IPS-20b (cell line): ENCODE measurements around the gene MTMR6.

Experiments used
- H3K27ac ChIP-seq: one replicate; pipeline ENCODE4 v1.5.1; 2013; ENCODE audit warnings: low read length
- H3K27me3 ChIP-seq: 2 replicates; pipeline ENCODE4 v1.6.1; 2013; ENCODE audit warnings: mild to moderate bottlenecking, low read length, inconsistent platforms; ENCODE audit not compliant: insufficient read depth
- H3K36me3 ChIP-seq: 2 replicates; pipeline ENCODE4 v1.6.1; 2013; ENCODE audit warnings: low read depth, mild to moderate bottlenecking, inconsistent platforms, low read length, moderate library complexity; ENCODE audit not compliant: insufficient read depth
- H3K4me1 ChIP-seq: 2 replicates; pipeline ENCODE4 v1.6.1; 2013; ENCODE audit warnings: mild to moderate bottlenecking, control low read depth, inconsistent platforms, low read length, moderate library complexity; ENCODE audit not compliant: insufficient read depth
- H3K4me3 ChIP-seq: 2 replicates; pipeline ENCODE4 v1.5.1; 2013; ENCODE audit warnings: mild to moderate bottlenecking, low read length, inconsistent platforms
- H3K9ac ChIP-seq: 2 replicates; pipeline ENCODE4 v1.6.1; 2013; ENCODE audit warnings: low read depth, mild to moderate bottlenecking, inconsistent platforms, low read length, moderate library complexity
- H3K9me3 ChIP-seq: 2 replicates; pipeline ENCODE4 v1.6.1; 2013; ENCODE audit warnings: mild to moderate bottlenecking, low read depth, low read length, inconsistent platforms; ENCODE audit not compliant: insufficient read depth

The MTMR6 gene

DNA sequence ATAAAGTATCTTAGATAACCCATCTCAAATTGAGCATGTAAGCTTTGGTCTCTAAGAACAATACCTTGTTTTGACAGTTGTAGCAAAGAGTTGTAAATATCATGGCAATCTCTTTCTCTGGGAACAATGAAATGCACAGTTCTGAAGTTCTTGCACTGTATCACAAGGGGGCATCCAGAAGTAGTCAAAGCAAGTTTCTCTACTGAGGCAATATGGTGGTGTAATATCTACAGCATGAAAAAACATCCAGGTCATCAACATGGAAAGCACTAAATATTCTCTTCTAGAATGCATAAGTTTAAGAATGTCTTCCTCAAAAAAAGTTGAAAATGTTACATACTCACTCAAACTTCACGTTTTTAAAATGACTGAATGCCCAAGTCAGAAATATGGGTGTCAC is 19.6 kb downstream of the MTMR6 start:
- Histone ChIP-seq H3K27me3 (no peaks in the 10 kb centered on the region), H3K9me3 (no peaks in the 10 kb centered on the region), H3K4me1 (no peaks in the 10 kb centered on the region), H3K27ac (no peak overlapping the region), H3K36me3 (0 out of 2 replicates have a peak, but pooled peaks cover 13% of the 10 kb centered on the region), H3K4me3 (no peak overlapping the region), H3K9ac (no peak overlapping the region)

DNA sequence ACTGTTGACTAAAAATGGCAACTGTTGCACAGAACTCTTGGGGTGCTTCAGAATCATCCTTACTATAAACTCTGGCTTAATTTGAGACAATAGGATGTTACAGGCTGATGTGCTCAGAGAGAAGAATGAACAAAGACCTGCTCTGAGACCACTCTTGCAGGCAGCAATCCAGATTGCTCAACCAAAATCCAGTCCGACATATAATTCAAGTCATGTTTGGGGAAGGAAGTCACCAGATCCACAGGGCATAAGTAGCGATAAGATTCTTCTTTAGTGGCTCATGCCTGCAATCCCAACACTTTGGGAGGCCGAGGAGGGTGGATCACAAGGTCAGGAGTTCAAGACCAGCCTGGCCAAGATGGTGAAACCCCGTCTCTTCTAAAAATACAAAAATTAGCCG is 20.6 kb downstream of the MTMR6 start:
- H3K27me3 ChIP-seq = no peaks in the 10 kb centered on the region
- no peaks in the 10 kb centered on the region for H3K9me3 ChIP-seq
- 0 out of 2 replicates have a peak, but pooled peaks cover 9% of the 10 kb centered on the region for H3K36me3 ChIP-seq
- H3K4me1 ChIP-seq = no peaks in the 10 kb centered on the region
- H3K9ac ChIP-seq = no peak overlapping the region
- H3K4me3 ChIP-seq = no peak overlapping the region
- H3K27ac ChIP-seq = no peak overlapping the region

DNA sequence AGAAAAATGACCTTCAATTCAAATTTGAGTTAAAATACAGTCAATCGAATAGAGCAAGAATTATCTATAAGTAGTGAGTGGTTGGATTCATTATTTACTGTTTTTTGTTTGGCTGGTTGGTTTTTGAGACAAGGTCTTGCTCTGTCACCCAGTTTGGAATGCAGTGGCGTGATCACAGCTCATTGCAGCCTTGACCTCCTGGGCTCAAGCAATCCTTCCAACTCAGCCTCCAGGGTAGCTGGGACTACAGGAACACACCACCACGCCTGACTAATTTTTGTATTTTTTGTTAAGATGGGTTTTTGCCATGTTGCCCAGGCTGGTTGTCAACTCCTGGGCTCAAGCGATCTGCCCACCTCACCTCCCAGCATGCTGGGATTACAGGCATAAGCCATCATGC is 25.0 kb downstream of the MTMR6 start:
- Histone ChIP-seq H3K4me1 (no peaks in the 10 kb centered on the region), H3K27ac (no peak overlapping the region), H3K4me3 (no peak overlapping the region), H3K9me3 (no peaks in the 10 kb centered on the region), H3K27me3 (no peaks in the 10 kb centered on the region), H3K36me3 (peaks cover 24% of the 10 kb centered on the region; the same call in 1 of the 2 replicates), H3K9ac (no peak overlapping the region)

DNA sequence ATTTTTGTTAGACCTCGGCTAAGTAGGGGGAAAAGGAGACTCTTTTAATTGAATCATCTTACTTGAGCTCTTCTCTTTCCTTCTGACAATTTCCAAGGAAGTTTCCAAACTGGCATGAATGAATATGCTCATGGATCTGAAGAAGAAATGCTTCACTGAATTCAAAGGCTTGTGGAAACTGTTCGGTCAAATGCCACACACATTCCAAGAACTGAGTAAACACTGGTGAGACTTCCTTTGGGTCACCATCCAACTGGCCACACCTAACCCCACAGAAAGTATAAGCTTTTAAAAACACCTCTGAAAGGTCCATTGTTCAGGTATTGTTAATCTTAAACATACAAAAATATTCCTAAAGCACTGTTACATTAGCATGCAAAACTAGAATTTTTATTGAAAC is 33.6 kb downstream of the MTMR6 start:
- Histone ChIP-seq H3K27ac (no peak overlapping the region), H3K4me3 (no peak overlapping the region), H3K9me3 (no peaks in the 10 kb centered on the region), H3K27me3 (no peaks in the 10 kb centered on the region), H3K4me1 (no peaks in the 10 kb centered on the region), H3K9ac (no peak overlapping the region), H3K36me3 (peaks cover 14% of the 10 kb centered on the region)

DNA sequence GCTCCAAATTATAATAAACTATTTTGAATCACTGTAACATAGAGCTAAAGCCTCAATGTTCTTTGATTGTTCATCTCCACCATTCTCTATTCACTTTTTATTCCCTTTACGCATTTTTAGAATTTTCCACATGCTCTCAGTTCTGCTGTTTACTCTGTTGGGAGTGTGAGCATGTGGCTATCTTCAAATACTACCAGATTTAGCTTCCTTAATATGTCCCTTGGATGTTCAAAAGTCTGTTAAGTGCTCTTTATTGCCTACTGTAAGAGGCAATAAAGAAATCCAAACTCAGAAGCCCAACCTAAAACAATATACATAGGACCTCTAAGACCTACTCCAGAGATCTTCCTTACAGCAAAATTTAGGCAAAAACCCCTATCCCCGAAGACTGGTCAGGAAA is 34.5 kb downstream of the MTMR6 start:
- no peak overlapping the region for H3K27ac ChIP-seq
- no peak overlapping the region for H3K9ac ChIP-seq
- H3K4me3 ChIP-seq = no peak overlapping the region
- H3K9me3 ChIP-seq = no peaks in the 10 kb centered on the region
- no peaks in the 10 kb centered on the region for H3K4me1 ChIP-seq
- no peaks in the 10 kb centered on the region for H3K27me3 ChIP-seq
- peaks cover 13% of the 10 kb centered on the region for H3K36me3 ChIP-seq

DNA sequence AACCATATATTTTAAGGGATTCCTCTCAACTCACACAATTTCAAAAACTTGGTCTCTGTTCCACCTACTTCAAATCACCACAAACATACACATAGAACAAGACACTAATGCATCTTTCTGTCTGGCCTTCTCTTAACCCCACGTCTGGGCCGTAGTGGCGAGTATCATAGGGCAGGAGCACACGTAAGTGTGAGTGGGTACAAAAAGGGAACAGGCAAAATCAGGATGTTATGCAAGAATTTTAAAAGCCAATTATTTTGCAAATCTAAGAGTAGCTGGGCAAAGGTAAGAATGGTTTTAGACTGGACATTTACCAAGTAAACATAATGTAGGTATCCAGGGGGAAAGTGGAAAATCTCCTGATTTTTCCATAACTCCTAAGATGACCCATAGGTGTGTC is 35.1 kb downstream of the MTMR6 start:
- no peaks in the 10 kb centered on the region for H3K4me1 ChIP-seq
- H3K9me3 ChIP-seq = no peaks in the 10 kb centered on the region
- H3K9ac ChIP-seq = no peak overlapping the region
- H3K4me3 ChIP-seq = no peak overlapping the region
- no peak overlapping the region for H3K27ac ChIP-seq
- H3K36me3 ChIP-seq = peaks cover 8% of the 10 kb centered on the region
- H3K27me3 ChIP-seq = no peaks in the 10 kb centered on the region

DNA sequence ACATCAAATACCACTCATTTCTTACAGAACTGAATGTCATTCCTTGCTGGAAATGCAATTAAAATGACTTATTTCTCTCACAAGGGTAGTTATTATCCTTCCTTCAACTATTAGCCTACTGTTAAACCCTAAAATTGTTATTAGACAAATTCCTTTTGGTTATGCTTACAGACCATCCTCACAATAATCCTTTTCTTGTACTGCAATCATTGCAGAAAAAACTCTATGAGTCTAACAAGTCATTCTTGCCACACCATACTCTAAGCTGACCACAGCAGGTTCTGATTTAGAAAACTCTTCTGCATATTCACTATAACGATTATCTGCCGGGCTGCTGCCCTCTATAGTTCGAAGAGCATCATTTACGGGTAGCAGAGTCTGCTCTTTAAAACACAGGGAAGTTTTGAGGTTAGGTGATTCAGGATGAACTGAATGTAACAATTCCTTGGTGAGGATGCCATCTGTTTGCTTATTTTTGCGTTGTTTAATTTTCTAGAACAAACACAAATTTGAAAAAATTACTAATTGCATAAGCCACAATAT is 38.2 kb downstream of the MTMR6 start:
- no peaks in the 10 kb centered on the region for H3K27me3 ChIP-seq
- no peaks in the 10 kb centered on the region for H3K4me1 ChIP-seq
- no peaks in the 10 kb centered on the region; the same call in 1 of the 2 replicates for H3K36me3 ChIP-seq
- no peaks in the 10 kb centered on the region for H3K9me3 ChIP-seq
- no peak overlapping the region for H3K27ac ChIP-seq
- no peak overlapping the region for H3K9ac ChIP-seq
- H3K4me3 ChIP-seq = no peak overlapping the region

DNA sequence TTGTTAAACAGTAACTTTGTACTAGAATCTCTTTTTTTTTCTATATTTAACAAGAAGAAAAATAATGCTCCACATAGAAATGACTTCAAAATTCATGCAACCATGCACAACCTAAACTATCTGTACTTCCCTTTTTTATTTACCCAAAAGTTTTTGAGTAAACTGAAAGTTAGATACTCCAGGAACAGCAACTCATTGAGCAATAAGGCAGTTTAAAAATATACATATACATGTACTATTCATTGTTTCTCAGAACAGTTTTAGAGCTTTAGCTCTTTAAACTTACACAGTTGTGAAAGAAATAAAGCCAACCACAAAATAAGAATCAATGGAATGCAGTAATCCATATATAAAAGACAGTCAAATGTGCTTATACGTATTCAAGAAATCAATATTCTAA is 39.2 kb downstream of the MTMR6 start:
- Histone ChIP-seq H3K27me3 (no peaks in the 10 kb centered on the region), H3K27ac (no peak overlapping the region), H3K4me1 (no peaks in the 10 kb centered on the region), H3K9ac (no peak overlapping the region), H3K4me3 (no peak overlapping the region), H3K9me3 (no peaks in the 10 kb centered on the region), H3K36me3 (no peaks in the 10 kb centered on the region; the same call in 1 of the 2 replicates)

DNA sequence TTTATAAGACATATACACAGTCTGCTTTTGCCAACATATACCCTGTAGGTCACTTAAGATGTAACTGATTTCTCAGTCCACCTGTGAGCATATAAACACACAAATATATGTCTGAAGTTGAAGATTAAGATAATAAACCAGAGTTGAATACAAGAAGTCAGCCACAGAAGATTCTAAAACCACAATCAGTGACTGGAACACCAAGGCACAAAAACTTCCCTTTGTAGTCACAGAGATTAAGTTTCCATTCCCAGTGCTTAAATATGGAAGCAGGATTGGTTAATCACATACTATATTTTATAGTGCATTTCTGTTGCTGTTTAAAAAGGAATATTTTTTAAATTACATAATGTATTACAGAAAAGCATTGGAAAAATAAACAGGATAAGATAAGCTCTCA is 39.9 kb downstream of the MTMR6 start:
- Histone ChIP-seq H3K9me3 (no peaks in the 10 kb centered on the region), H3K9ac (no peak overlapping the region), H3K27ac (no peak overlapping the region), H3K36me3 (no peaks in the 10 kb centered on the region), H3K4me1 (no peaks in the 10 kb centered on the region), H3K4me3 (no peak overlapping the region), H3K27me3 (no peaks in the 10 kb centered on the region)

DNA sequence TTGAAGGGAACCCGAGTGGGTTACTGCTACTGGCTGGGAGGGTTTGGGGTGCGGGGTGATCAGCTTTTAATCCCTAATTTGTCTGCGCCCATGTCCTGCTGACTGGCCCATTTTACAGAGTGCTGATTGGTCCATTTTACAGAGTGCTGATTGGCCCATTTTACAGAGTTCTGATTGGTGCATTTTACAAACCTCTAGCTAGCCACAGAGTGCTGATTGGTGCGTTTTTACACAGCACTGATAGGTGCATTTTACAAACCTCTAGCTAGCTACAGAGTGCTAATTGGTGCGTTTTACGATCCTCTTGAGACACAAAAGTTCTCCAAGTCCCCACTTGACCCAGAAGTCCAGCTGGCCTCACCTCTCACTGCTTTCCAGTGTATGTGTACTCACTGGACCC is 43.2 kb downstream of the MTMR6 start:
- no peaks in the 10 kb centered on the region for H3K36me3 ChIP-seq
- no peak overlapping the region for H3K9ac ChIP-seq
- H3K27ac ChIP-seq = no peak overlapping the region
- H3K9me3 ChIP-seq = no peaks in the 10 kb centered on the region
- no peaks in the 10 kb centered on the region for H3K4me1 ChIP-seq
- no peak overlapping the region for H3K4me3 ChIP-seq
- H3K27me3 ChIP-seq = no peaks in the 10 kb centered on the region

DNA sequence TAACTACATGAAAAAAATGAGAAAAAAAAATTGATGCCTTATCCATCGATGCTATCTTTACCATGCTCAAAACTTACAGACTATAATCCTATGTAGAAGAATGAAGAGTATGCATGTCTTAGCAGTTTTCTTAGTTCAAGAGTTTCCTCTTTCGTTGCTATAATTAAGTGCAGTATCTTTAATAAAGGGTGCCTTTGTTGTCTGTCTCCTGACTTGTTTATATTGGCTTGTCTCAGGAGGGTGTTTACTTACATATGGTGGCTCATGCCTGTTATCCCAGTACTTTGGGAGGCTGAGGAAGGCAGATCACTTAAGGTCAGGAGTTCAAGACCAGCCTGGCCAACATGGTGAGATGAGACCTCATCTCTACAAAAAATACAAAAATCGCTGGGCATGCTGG is 44.3 kb downstream of the MTMR6 start:
- no peaks in the 10 kb centered on the region for H3K4me1 ChIP-seq
- H3K4me3 ChIP-seq = no peak overlapping the region
- no peak overlapping the region for H3K9ac ChIP-seq
- H3K27ac ChIP-seq = no peak overlapping the region
- no peaks in the 10 kb centered on the region for H3K9me3 ChIP-seq
- H3K36me3 ChIP-seq = no peaks in the 10 kb centered on the region
- H3K27me3 ChIP-seq = no peaks in the 10 kb centered on the region

DNA sequence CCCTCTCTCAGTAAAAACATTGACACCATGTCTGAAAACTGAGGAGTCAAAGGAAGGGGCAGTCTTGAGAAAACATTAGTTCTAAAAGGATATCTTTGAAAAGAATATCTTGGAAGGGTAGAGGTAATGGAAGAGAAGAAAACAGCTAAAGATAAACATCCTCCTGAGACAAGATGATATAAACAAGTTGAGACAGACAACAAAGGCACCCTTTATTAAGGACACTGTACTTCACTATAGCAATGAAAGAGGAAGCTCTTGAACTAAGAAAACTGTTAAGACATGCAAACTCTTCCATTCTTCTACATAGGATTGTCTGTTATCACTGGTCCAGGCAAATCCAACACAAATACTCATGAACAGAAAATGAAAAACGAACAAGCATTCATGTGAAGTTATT is 46.3 kb downstream of the MTMR6 start:
- H3K4me1 ChIP-seq = no peaks in the 10 kb centered on the region
- no peak overlapping the region for H3K9ac ChIP-seq
- H3K4me3 ChIP-seq = no peak overlapping the region
- H3K27ac ChIP-seq = no peak overlapping the region
- no peaks in the 10 kb centered on the region for H3K36me3 ChIP-seq
- no peaks in the 10 kb centered on the region for H3K9me3 ChIP-seq
- H3K27me3 ChIP-seq = no peaks in the 10 kb centered on the region

DNA sequence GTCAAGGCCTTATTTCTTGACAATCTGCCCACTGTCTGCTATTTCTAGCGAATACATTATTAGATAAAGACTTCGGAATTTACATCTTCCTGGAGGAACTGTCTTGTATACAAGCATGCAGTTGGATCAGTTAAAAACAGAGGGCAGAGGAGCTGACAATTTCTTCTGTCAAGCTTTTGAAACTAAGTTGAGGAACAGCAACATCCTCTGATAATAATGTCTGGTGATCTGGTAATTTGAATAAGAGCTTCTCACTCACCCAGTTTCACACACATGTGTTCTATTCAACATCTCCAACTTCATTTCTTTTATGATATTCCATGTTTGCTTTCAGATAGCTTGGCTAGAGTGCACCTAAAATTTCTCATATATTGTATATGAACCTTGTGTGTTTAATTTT is 50.2 kb downstream of the MTMR6 start:
- H3K27ac ChIP-seq = no peak overlapping the region
- H3K9me3 ChIP-seq = no peaks in the 10 kb centered on the region
- no peaks in the 10 kb centered on the region for H3K36me3 ChIP-seq
- H3K9ac ChIP-seq = no peak overlapping the region
- no peak overlapping the region for H3K4me3 ChIP-seq
- no peaks in the 10 kb centered on the region for H3K4me1 ChIP-seq
- no peaks in the 10 kb centered on the region for H3K27me3 ChIP-seq
